ELF-1 (cell line): ENCODE measurements around the gene OGN.

Source experiments
- DNase-seq: peaks from one replicate; pipeline ENCODE4 v3.0.0-alpha.2; 2016; ENCODE audit warnings: low read depth, low spot score

OGN gene

DNA sequence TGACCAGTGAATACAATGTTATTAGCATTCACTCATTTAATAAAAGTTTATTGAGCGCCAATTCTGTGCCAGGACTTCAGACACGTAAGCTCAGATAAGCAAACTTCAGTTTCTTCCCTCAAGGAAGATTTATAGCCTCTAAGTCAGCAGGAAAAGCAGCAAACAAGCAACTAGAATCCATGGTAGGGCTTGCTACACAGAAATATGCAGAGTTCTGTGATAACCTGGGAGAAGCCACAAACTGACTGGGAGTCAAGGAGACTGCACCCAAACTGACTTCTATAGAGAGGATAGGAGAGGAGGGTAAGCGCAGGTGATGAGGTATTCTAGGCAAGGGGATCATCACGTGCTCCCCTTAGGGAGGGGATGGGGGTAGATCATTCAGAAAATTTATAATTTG, 1.4 kb upstream of the OGN start:
- no peak for DNase-seq

GRCh38 chr9:92402826-92403745, 1.3 kb downstream of the OGN start:
- DNase-seq, result no peak

- no peak for DNase-seq
These were observed 2.0 kb downstream of the OGN start for GRCh38 chr9:92402360-92402759.

- DNase-seq, result no peak
These were observed 6.5 kb downstream of the OGN start for GRCh38 chr9:92397853-92398252.

DNA sequence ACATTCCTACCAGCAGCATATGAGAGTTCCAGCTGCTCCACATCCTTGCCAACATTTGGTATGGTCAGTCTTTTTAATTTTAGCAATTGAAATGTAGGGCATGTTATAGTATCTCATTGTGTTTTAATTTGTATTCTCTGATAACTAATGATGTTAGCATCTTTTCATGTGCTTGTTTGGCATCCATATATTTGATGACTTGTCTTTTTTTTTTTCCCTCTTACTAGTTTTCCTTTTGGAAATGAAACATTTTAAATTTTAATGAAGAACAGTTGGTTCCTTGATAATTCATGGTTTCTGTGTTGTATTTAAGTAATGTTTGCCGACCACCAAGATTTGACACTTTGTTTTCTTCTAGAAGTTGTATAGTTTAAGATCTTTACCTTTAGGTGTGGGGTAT, 8.8 kb downstream of the OGN start:
- no peak for DNase-seq

DNA sequence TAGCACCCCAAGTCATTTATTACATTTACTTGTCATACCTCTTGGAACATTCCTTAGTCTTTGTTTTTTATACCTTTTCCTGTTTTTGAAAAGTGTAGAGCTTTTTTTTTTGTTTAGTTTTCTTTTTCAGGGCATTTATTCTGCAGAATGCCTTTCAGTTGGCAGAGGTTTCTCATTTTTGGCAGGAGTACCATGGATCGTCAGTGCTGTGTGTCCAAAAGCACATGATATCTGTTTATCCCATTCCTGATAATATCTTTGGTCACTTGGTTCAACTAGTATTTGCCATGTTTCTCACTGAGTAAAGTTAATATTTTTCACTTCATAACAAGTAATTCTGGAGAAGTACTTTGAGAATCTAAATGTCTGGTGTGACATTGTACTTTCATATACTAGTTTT, 10.7 kb downstream of the OGN start:
- DNase-seq, result no peak

- no peak for DNase-seq
These were observed 11.7 kb downstream of the OGN start for GRCh38 chr9:92392690-92393089.

DNA sequence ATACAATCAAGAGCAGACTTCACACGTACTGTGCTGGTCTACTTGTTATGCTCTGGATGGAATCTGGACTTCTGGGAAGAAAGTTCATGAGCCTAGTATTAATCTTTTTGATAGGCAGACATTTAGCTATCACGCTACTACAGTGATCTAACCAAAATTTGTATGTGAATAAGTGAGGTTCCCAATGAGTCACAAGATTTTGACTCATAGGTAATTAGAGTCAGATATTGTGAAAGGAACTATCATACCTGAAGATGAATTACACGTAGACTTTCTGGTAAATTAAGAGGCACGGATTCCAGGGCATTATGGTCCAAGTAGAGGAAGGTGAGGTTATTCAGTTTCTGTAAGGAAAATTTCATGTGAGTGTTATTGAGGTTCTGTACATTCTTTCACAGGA, 18.4 kb downstream of the OGN start:
- DNase-seq, result no peak

DNA sequence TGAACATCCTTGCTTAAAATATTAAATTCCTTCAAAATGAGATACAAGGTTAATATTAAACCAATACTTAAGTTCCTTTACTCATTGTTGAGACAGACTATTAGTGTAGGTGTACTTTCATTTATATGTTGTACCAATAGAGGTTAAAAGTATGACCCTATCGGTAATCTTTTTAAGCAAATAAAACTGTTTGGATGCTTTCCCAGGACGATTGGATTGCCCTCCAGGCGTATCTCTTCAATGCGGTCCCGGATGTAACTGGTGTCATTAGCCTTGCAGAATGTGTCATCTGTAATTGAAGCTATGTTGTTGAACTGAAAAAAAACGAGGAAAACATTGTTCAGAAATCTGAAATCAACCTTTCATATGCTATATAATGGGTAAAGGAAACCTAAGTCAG, 18.9 kb downstream of the OGN start:
- no peak for DNase-seq

DNA sequence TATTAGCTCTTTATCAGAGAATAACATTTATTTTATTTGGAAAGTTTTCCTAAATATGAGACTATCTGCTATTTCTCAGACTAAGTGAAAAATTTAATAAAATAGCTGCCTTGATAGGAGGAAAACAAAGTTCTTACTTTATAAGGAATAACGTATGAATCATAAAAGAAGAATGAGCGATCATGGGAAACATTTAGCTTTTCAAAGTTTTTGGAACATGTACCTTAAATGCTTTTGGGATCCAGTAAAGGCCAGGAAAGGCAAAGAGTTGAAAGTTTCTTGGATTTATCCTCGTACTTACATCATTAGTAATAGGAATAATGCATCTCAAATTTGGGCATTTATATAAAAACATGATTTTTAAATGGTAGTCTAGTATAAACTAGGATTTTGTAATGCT, 19.4 kb downstream of the OGN start:
- DNase-seq, result no peak

GRCh38 chr9:92384375-92384774, 20.0 kb downstream of the OGN start:
- DNase-seq, result no peak

DNA sequence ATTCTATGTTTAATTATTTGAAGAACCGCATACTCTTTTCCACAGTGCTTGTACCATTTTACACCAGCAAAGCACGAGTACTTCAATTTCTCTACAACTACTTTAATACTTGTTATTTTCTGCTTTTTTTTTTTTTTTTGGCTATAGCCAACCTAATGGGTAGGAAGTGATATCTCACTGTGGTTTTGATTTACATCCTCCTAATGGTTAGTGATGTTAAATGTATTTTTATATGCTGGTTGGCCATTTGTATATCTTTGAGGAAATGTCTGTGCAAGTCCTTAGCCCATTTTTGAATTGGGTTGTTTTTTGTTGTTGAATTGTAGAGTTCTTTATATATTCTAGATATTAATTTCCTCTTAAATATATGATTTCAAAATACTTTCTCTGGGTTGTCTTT, 22.6 kb downstream of the OGN start:
- no peak for DNase-seq

DNA sequence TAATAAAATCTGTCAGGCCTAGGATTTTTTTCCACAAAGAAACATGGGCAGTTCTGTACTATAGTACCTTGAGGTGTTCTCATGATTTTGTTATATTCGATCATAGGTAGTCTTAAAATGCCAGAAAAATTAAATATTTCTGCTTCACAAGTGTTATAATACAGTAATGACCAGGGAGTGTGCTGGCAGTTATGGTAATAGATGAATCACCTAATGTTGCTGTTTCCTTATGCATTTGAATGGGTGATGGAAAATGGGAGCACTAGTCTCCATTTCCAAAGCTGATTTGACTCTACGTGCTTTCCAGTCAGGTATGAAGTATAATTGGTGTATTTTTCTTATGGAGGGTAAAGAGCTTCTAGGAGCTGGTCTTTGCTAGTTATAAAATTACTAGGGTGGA, 23.8 kb downstream of the OGN start:
- DNase-seq, result no peak

GRCh38 chr9:92378865-92379560, 25.4 kb downstream of the OGN start:
- DNase-seq, result peak; percentile 44

GRCh38 chr9:92377876-92378275, 26.5 kb downstream of the OGN start:
- peak; percentile 7 for DNase-seq

DNA sequence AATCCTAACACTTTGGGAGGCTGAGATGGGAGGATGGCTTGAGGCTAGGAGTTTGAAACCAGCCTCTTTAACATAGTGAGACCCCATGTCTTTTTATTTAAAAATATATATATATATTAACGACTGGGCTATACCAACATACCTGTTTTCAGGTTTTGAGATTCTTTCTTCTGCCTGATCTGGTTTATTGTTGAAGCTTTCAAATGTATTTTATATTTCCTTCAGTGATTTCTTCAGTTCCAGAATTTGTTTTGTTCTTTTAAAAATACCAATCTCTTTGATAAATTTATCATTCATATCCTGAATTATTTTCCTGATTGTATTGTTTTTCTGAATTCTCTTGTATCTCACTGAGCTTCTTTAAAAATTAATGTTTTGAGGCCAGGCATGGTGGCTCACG, 31.2 kb downstream of the OGN start:
- DNase-seq, result no peak

DNA sequence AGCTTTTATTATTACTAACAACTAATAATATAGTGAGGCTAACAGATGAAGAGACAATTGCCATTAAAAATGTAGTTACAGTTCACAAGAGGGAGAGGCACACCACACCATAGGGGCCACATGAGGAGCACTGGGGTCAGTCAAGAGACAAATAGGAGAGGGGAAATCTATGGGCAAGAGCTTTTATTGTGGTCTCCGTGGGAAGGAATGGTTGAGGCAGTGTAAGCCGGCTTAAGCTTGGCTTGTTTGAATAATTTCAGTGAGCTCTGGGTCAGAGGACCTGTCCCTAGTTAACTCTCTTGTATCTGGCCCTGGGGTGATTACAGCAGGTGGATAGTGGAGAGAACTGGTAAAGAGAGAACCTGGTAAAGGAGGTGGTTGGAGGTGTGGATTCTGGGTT, 35.3 kb downstream of the OGN start:
- DNase-seq, result peak; percentile 15

DNA sequence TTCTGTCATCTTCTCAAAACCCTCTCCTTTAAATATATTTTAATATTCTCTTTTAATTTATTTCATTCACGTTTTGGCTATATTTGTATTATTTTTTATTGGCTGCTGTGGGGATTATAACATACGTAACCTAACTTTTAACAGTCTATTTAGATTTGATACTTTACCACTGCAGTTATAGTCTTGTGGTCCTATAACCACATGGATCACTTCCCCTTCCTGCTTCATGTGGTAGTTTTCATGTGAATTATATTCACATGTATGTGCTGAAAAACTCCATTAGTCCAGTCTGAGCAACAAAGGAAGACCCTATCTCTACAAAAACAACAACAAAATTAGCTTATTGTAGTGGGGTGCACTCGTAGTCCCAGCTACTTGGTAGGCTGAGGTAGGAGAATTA, 44.3 kb downstream of the OGN start:
- no peak for DNase-seq

GRCh38 chr9:92359394-92359995, 44.9 kb downstream of the OGN start:
- DNase-seq, result peak; percentile 36

DNA sequence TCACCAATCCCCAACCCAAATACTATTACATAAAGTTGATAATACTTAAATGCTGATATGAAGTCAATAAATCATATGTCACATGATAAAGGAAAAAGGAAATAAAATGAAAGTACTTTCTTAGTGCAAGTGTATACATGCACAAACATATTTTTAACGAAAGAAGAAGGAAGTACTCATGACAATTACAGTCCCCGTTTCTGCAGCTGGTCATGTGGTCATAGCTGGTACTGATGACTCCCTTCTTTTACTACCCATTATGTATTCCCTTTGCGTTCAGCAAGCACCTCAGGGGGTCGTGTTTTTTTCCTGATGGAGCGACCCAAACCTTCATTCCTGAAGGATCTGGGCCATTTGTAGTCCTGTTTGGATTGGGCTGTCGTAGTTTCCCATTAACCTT, 51.3 kb downstream of the OGN start:
- DNase-seq, result no peak

- DNase-seq, result no peak
These were observed 53.6 kb downstream of the OGN start for GRCh38 chr9:92350740-92351133.
